ENCODE results near the gene DST. TPM values are rescaled to one million over a fixed set of nuclear protein-coding genes. Genes with fewer than 3 reads are reported as not detected.

DST gene
- total RNA-seq, 4 donors from 2014 or later = 114 to 219 (median 204) TPM

DNA sequence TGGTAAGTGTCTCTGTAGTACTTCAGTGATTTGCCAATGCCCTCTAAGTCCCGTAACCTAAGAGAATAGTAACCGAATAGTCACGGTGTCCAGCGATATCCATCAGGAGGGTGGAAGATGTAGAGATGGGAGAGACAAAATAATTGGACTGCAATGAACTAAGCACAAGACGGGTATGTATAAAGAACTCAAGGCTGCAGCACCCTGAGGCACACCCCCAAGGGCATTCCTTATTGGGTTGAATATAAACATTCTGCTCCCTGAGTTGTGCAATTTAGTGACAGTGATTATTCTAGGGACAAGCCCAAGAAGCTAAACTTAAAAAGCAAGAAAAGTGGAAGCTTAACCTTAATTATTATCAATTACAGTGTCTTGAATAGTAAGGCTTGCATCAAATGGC, 14.6 kb downstream of the DST start:
- Histone ChIP-seq H3K4me3 (no peak overlapping the region), H3K36me3 (peaks cover 0 to 95% of the 10 kb centered on the region in 2 donors), H3K27ac (no peak overlapping the region), H3K27me3 (no peaks in the 10 kb centered on the region), H3K4me1 (no peaks in the 10 kb centered on the region), H3K9me3 (no peaks in the 10 kb centered on the region)
- DNase-seq = no peak
- no peak for TF ChIP-seq CTCF (IDR thresholded peaks at IDR 0.05 in 4 of 5, conservative IDR thresholded peaks at IDR 0.05 in 1 of 5)
- TF ChIP-seq POLR2A (IDR thresholded peaks at IDR 0.05) = no peak
- no peak for ATAC-seq
- intact Hi-C loops (cut with DNase I; ENCODE audit: low total_unique reads) = no loop called here
- in situ Hi-C loops (cut with MboI; ENCODE audit: low sequenced_read_pairs in 4 of 4) = loop anchor here in 1 of 4 donors (25.0 kb wide), 1 partner anchor 559 kb away; no protein-coding TSS in a partner anchor

GRCh38 chr6:56625356-56625755, 17.3 kb downstream of the DST start:
- no peak for ATAC-seq
- no peak for TF ChIP-seq CTCF (IDR thresholded peaks at IDR 0.05 in 4 of 5, conservative IDR thresholded peaks at IDR 0.05 in 1 of 5)
- TF ChIP-seq POLR2A (IDR thresholded peaks at IDR 0.05) = no peak

GRCh38 chr6:56624728-56625069, 18.0 kb downstream of the DST start:
- Histone ChIP-seq H3K4me3 (no peak overlapping the region), H3K27me3 (no peaks in the 10 kb centered on the region), H3K27ac (no peak overlapping the region), H3K36me3 (peaks cover 0 to 80% of the 10 kb centered on the region in 2 donors), H3K9me3 (no peaks in the 10 kb centered on the region), H3K4me1 (no peaks in the 10 kb centered on the region)
- ATAC-seq (no peak), DNase-seq (no peak)
- TF ChIP-seq POLR2A (IDR thresholded peaks at IDR 0.05) (no peak), CTCF (IDR thresholded peaks at IDR 0.05 in 4 of 5, conservative IDR thresholded peaks at IDR 0.05 in 1 of 5) (no peak)
- in situ Hi-C loops (cut with MboI; ENCODE audit: low sequenced_read_pairs in 4 of 4) (loop anchor here in 1 of 4 donors (25.0 kb wide), 1 partner anchor 563 kb away; no protein-coding TSS in a partner anchor), intact Hi-C loops (cut with DNase I; ENCODE audit: low total_unique reads) (no loop called here)

More at GRCh38 chr6:56625356-56625755, 17.3 kb downstream of the DST start:
- Histone ChIP-seq H3K4me3 (no peak overlapping the region), H3K4me1 (no peaks in the 10 kb centered on the region), H3K36me3 (peaks cover 0 to 80% of the 10 kb centered on the region in 2 donors), H3K9me3 (no peaks in the 10 kb centered on the region), H3K27ac (no peak overlapping the region), H3K27me3 (no peaks in the 10 kb centered on the region)
- in situ Hi-C loops (cut with MboI; ENCODE audit: low sequenced_read_pairs in 4 of 4) (loop anchor here in 1 of 4 donors (25.0 kb wide), 1 partner anchor 562 kb away; no protein-coding TSS in a partner anchor), intact Hi-C loops (cut with DNase I; ENCODE audit: low total_unique reads) (no loop called here)
- no peak for DNase-seq

DNA sequence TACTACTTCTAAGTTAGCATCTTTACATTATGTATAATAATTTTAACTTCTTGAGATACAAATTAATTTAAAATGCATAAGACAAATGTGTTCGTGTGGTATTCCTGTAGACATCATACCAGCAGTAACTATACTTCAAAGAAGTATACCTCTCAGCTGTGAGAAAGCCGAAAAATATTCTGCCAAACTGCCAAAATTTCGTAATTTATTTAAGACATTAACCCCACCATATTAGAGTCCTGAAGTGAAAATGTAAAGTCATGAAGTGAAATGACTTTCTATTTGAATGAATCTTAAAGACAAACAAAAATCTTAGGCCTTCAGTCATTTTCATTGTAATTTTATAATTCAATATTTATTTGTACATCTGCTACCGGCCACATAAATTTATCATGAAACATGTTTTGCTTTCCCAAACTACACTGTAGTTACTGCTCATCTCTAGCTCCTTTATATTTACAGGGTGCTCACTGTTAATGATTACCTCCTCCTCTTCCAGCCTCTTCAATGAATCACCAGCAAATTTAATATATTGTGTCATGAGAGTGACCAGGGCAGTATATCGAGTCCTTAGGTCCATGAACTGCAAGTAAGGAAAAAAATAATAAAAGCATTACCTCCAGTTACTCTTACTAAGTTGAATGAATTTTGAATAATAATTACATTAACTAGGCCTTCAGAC, 18.5 kb downstream of the DST start:
- TF ChIP-seq CTCF (IDR thresholded peaks at IDR 0.05 in 4 of 5, conservative IDR thresholded peaks at IDR 0.05 in 1 of 5) (no peak), POLR2A (IDR thresholded peaks at IDR 0.05) (no peak)
- peaks cover 0 to 82% of the 10 kb centered on the region in 2 donors for H3K36me3 ChIP-seq
- in situ Hi-C loops (cut with MboI; ENCODE audit: low sequenced_read_pairs in 4 of 4) (no loop called here), intact Hi-C loops (cut with DNase I; ENCODE audit: low total_unique reads) (no loop called here)
- DNase-seq = no peak
- H3K4me1 ChIP-seq = no peaks in the 10 kb centered on the region
- ATAC-seq = no peak
- no peaks in the 10 kb centered on the region for H3K27me3 ChIP-seq
- no peaks in the 10 kb centered on the region for H3K9me3 ChIP-seq
- H3K27ac ChIP-seq = no peak overlapping the region
- no peak overlapping the region for H3K4me3 ChIP-seq

Measured in gastrocnemius medialis (tissue), 4 donors.